Hepatocyte (in vitro differentiated cells): ENCODE data around the gene ARHGAP9. TPM values are rescaled to one million over a fixed set of nuclear protein-coding genes. Genes with fewer than 3 reads are reported as not detected.

Experiments
- DNase-seq: peaks from one replicate; pipeline ENCODE4 v3.0.0-alpha.2; 2016; ENCODE audit warnings: low spot score
- H2AFZ ChIP-seq: fragments of 200-600 bp; sonication (generic); 2 replicates; pipeline ENCODE4 v1.6.0; 2016; ENCODE audit warnings: antibody characterized with exemption, mild to moderate bottlenecking
- H3K27ac ChIP-seq: fragments of 200-600 bp; sonication (generic); 2 replicates; pipeline ENCODE4 v1.5.1; 2016; ENCODE audit warnings: mild to moderate bottlenecking
- H3K27me3 ChIP-seq: fragments of 200-600 bp; sonication (generic); 2 replicates; pipeline ENCODE4 v1.6.1; 2016
- H3K36me3 ChIP-seq: fragments of 200-600 bp; sonication (generic); replicated peaks from 2 replicates; pipeline ENCODE4 v1.5.1; 2016; ENCODE audit warnings: low read depth; ENCODE audit not compliant: insufficient read depth
- H3K4me1 ChIP-seq: fragments of 200-600 bp; sonication (generic); 2 replicates; pipeline ENCODE4 v1.5.1; 2016; ENCODE audit warnings: mild to moderate bottlenecking, moderate library complexity; ENCODE audit not compliant: insufficient read depth
- H3K4me2 ChIP-seq: fragments of 200-600 bp; sonication (generic); 2 replicates; pipeline ENCODE4 v1.6.0; 2016
- H3K4me3 ChIP-seq: fragments of 200-600 bp; sonication (generic); 2 replicates; pipeline ENCODE4 v1.5.1; 2016; ENCODE audit warnings: mild to moderate bottlenecking
- H3K79me2 ChIP-seq: fragments of 200-600 bp; sonication (generic); 2 replicates; pipeline ENCODE4 v1.6.0; 2017; ENCODE audit warnings: mild to moderate bottlenecking
- H3K9me2 ChIP-seq: fragments of 200-600 bp; sonication (generic); replicated peaks from 2 replicates; pipeline ENCODE4 v1.6.0; 2017; ENCODE audit warnings: mild to moderate bottlenecking; ENCODE audit not compliant: insufficient read depth
- H3K9me3 ChIP-seq: fragments of 200-600 bp; sonication (generic); 2 replicates; pipeline ENCODE4 v1.5.1; 2016; ENCODE audit warnings: low read depth, mild to moderate bottlenecking
- H4K20me1 ChIP-seq: fragments of 200-600 bp; sonication (generic); 2 replicates; pipeline ENCODE4 v1.6.0; 2016; ENCODE audit warnings: mild to moderate bottlenecking; ENCODE audit not compliant: insufficient read depth, poor library complexity, severe bottlenecking
- CTCF ChIP-seq: fragments of 200-600 bp; sonication (generic); IDR thresholded peaks from 2 replicates; pipeline ENCODE4 v1.5.1; 2016; ENCODE audit warnings: antibody characterized with exemption, mild to moderate bottlenecking; ENCODE audit not compliant: poor library complexity
- EZH2 ChIP-seq: fragments of 200-600 bp; sonication (generic); IDR thresholded peaks from 2 replicates; pipeline ENCODE4 v1.6.1; 2016; ENCODE audit warnings: antibody characterized with exemption, mild to moderate bottlenecking, borderline replicate concordance
- EZH2phosphoT487 ChIP-seq: fragments of 200-600 bp; sonication (generic); IDR thresholded peaks from one replicate; pipeline ENCODE4 v1.6.1; 2018; ENCODE audit warnings: antibody characterized with exemption, mild to moderate bottlenecking, low read depth, moderate library complexity; ENCODE audit not compliant: unreplicated experiment, severe bottlenecking
- WGBS: methylation state at CpG from one replicate; pipeline ENCODE4 v1.1.6; 2016; ENCODE audit warnings: low lambda C conversion rate; ENCODE audit errors: missing lambda C conversion rate; 5-methylcytosine and 5-hydroxymethylcytosine counted together
- polyA plus RNA-seq: library from polyadenylated mRNA; unstranded; fragments of >200 nt; fragmentation: Nextera tagmentation; extraction: Ambion mirVana; gene quantifications from 2 replicates; pipeline ENCODE4 v1.2.1, GENCODE V29; 2016
- total RNA-seq: library from RNA; depleted of rRNA; stranded (reverse); fragments of >200 nt; gene quantifications from 2 replicates; pipeline ENCODE4 v1.2.3, GENCODE V29; 2014

Gene ARHGAP9
- total and polyA plus RNA-seq, 2 experiments from 2014 or later: 2.0 to 2.2 TPM

DNA sequence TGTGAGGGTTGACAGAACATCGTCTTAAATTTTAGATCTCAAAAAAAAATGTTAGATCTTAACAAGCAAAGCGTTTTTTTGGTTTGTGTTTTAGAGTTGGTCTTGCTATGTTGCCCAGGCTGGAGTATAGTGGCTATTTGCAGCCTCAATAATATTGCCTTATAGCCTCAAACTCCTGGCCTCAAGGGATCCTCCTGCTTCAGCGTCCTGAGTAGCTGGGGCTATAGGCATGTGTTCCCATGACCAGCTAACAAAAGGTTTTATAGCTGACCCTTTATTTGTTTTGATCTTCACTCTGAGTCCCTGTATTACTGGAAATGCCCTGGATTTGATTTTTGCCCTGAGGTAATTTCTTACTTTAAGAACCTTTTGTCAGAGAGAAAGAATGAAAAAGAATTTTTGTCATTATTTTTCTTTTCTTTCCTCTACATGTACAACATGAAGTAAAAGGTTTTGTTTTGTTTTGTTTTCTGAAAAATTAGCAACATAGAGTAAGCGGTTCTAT, 39.9 kb downstream of the ARHGAP9 start:
- DNase-seq: no peak
- Histone ChIP-seq H2AFZ (no peak overlapping the region), H3K79me2 (no peaks in the 10 kb centered on the region), H3K4me3 (no peak overlapping the region), H4K20me1 (no peaks in the 10 kb centered on the region), H3K36me3 (no peaks in the 10 kb centered on the region), H3K4me2 (no peak overlapping the region), H3K27ac (no peak overlapping the region), H3K27me3 (no peaks in the 10 kb centered on the region), H3K9me2 (no peaks in the 10 kb centered on the region), H3K9me3 (no peaks in the 10 kb centered on the region), H3K4me1 (no peaks in the 10 kb centered on the region)
- TF ChIP-seq EZH2: no peak
- TF ChIP-seq EZH2phosphoT487: no peak
- TF ChIP-seq CTCF: no peak
- WGBS: 69% methylated on average over 4 of the region's 4 CpGs

- no peaks in the 10 kb centered on the region for H3K79me2 ChIP-seq
- no peaks in the 10 kb centered on the region for H3K9me2 ChIP-seq
- no peak overlapping the region for H3K4me3 ChIP-seq
- WGBS: 74% methylated on average over 1 of the region's 1 CpG
- no peak overlapping the region for H2AFZ ChIP-seq
- no peak for DNase-seq
- no peak for TF ChIP-seq CTCF
- TF ChIP-seq EZH2phosphoT487: no peak
- TF ChIP-seq EZH2: no peak
- no peaks in the 10 kb centered on the region for H4K20me1 ChIP-seq
- no peaks in the 10 kb centered on the region for H3K9me3 ChIP-seq
- no peak overlapping the region for H3K27ac ChIP-seq
- no peak overlapping the region for H3K4me2 ChIP-seq
- no peaks in the 10 kb centered on the region for H3K36me3 ChIP-seq
- no peaks in the 10 kb centered on the region for H3K4me1 ChIP-seq
- no peaks in the 10 kb centered on the region for H3K27me3 ChIP-seq
These were observed 41.3 kb downstream of the ARHGAP9 start for GRCh38 chr12:57438400-57438799.

- H3K36me3 ChIP-seq: no peaks in the 10 kb centered on the region
- peaks cover 9% of the 10 kb centered on the region for H3K4me1 ChIP-seq
- H3K27me3 ChIP-seq: no peaks in the 10 kb centered on the region
- no peak for DNase-seq
- no peaks in the 10 kb centered on the region for H3K9me3 ChIP-seq
- no peaks in the 10 kb centered on the region for H3K9me2 ChIP-seq
- no peaks in the 10 kb centered on the region for H3K79me2 ChIP-seq
- H3K27ac ChIP-seq: no peak overlapping the region
- TF ChIP-seq EZH2phosphoT487: no peak
- no peak for TF ChIP-seq CTCF
- no peak for TF ChIP-seq EZH2
- H3K4me3 ChIP-seq: no peak overlapping the region
- WGBS: 87% methylated on average over 4 of the region's 4 CpGs
- H4K20me1 ChIP-seq: no peaks in the 10 kb centered on the region
- H2AFZ ChIP-seq: no peak overlapping the region
- no peak overlapping the region for H3K4me2 ChIP-seq
These were observed 44.4 kb downstream of the ARHGAP9 start for GRCh38 chr12:57435293-57435692.
